Stimulated activated CD8-positive, alpha-beta memory T cell treated with anti-CD3 and anti-CD28 coated beads, Interleukin-15, amount 100 ng/mL, for 24 hours (primary cell): ENCODE results near the gene TUBA8.
"Not testable (repeated sequence)": the region's sequence is repeated elsewhere in the genome, so short reads cannot be mapped to it uniquely, and the experiment has no call there.

Source experiments
- DNase-seq: peaks from one replicate; pipeline ENCODE4 v3.0.0-alpha.2; 2020; ENCODE audit warnings: low read depth

Gene TUBA8

GRCh38 chr22:18077639-18078328 is 32.8 kb upstream of the TUBA8 start, which contains the start of gene PEX26:
Gene PEX26 (plus strand): TSS chr22:18077990. CDS start chr22:18078377, 387 bp downstream.
- peak; percentile 73 for DNase-seq

GRCh38 chr22:18078329-18079041 is 32.1 kb upstream of the TUBA8 start:
- DNase-seq, result peak; percentile 29

- DNase-seq, result no peak
Observed at GRCh38 chr22:18079706-18080233, 30.8 kb upstream of the TUBA8 start.

- no peak for DNase-seq
Observed at GRCh38 chr22:18081416-18081815, 29.2 kb upstream of the TUBA8 start.

GRCh38 chr22:18082467-18082866 is 28.1 kb upstream of the TUBA8 start:
- no peak for DNase-seq

- no peak for DNase-seq
Observed at GRCh38 chr22:18083406-18083805, 27.2 kb upstream of the TUBA8 start.

- DNase-seq, result no peak
Observed at GRCh38 chr22:18085188-18085587, 25.4 kb upstream of the TUBA8 start.

- no peak for DNase-seq
Observed at GRCh38 chr22:18087350-18087855, 23.2 kb upstream of the TUBA8 start.

- DNase-seq, result no peak
Observed at GRCh38 chr22:18088825-18089568, 21.6 kb upstream of the TUBA8 start.

- no peak for DNase-seq
Observed at GRCh38 chr22:18090286-18090685, 20.3 kb upstream of the TUBA8 start.

- DNase-seq, result no peak
Observed at GRCh38 chr22:18091478-18091877, 19.1 kb upstream of the TUBA8 start.

GRCh38 chr22:18091916-18092526 is 18.6 kb upstream of the TUBA8 start:
- DNase-seq, result no peak

GRCh38 chr22:18093661-18094060 is 16.9 kb upstream of the TUBA8 start:
- no peak for DNase-seq

- DNase-seq, result no peak
Observed at GRCh38 chr22:18095101-18095805, 15.4 kb upstream of the TUBA8 start.

- no peak for DNase-seq
Observed at GRCh38 chr22:18096823-18097222, 13.8 kb upstream of the TUBA8 start.

GRCh38 chr22:18100781-18101180 is 9.8 kb upstream of the TUBA8 start:
- DNase-seq, result no peak

GRCh38 chr22:18101536-18101935 is 9.1 kb upstream of the TUBA8 start:
- DNase-seq, result no peak

GRCh38 chr22:18103527-18104269 is 6.9 kb upstream of the TUBA8 start:
- no peak for DNase-seq

GRCh38 chr22:18104566-18104965 is 6.0 kb upstream of the TUBA8 start:
- DNase-seq, result no peak

GRCh38 chr22:18105981-18106380 is 4.6 kb upstream of the TUBA8 start:
- DNase-seq, result not testable (repeated sequence)
